Activated naive CD4-positive, alpha-beta T cell treated with anti-CD3 and anti-CD28 coated beads, Interleukin-2, amount 10 ng/mL, durations not matched to agents 7 days and 5 days (primary cell): ENCODE results near the gene ITPR3.

Experiments
- CTCF ChIA-PET: fragments of 350-600 bp; sonication (Branson Sonifier 250); formaldehyde crosslinking; loops from one replicate; lab custom pipeline; 2021; ENCODE audit warnings: antibody characterized with exemption; lab: Charles Lee
- DNase-seq: peaks from one replicate; pipeline ENCODE4 v3.0.0-alpha.2; 2020
- H3K27ac Mint-ChIP-seq: one replicate; pipeline ENCODE4 v1.8.0; 2021; ENCODE audit warnings: mild to moderate bottlenecking, moderate library complexity, mixed read lengths
- H3K27me3 Mint-ChIP-seq: one replicate; pipeline ENCODE4 v1.8.0; 2021; ENCODE audit warnings: mild to moderate bottlenecking, mixed read lengths
- H3K36me3 Mint-ChIP-seq: one replicate; pipeline ENCODE4 v1.8.0; 2021; ENCODE audit warnings: mixed read lengths
- H3K4me1 Mint-ChIP-seq: one replicate; pipeline ENCODE4 v1.8.0; 2021; ENCODE audit warnings: mixed read lengths
- H3K4me3 Mint-ChIP-seq: one replicate; pipeline ENCODE4 v1.8.0; 2021; ENCODE audit warnings: mild to moderate bottlenecking, moderate library complexity, mixed read lengths
- H3K9me3 Mint-ChIP-seq: one replicate; pipeline ENCODE4 v1.8.0; 2021; ENCODE audit warnings: mixed read lengths

The ITPR3 gene

GRCh38 chr6:33742092-33742491, 121.0 kb downstream of the ITPR3 start:
- Mint-ChIP-seq H3K36me3 (no peaks in the 10 kb centered on the region), H3K4me1 (no peaks in the 10 kb centered on the region), H3K9me3 (no peaks in the 10 kb centered on the region), H3K27me3 (peaks cover 49% of the 10 kb centered on the region), H3K27ac (no peak overlapping the region), H3K4me3 (no peak overlapping the region)
- CTCF ChIA-PET: interaction anchor here (0.6 to 15.6 kb wide), 3 partner anchors 25 to 286 kb away, joined by 3 to 144 read pairs (median 20); no protein-coding TSS in a partner anchor
- DNase-seq: no peak

DNA sequence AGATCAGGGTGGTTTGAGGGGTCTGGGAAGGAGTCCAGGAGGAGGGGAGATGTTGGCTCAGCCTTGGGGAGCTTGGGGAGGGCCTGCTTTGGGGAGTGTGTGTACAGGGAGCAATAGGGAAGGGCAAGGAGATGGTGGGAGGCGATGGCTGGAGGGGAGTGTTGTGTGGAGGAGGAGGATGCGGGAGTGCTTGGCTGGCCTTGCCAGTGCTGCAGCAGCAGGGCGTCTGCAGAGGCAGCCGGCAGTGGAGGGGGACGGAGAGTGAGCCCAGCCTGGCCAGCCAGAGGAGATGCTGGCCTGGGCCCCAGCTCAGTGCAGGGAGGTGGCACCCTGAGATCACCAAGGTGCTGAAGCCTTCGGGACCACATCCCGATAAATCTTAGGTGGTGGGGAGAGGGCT, 121.7 kb downstream of the ITPR3 start:
- Mint-ChIP-seq H3K36me3 (no peaks in the 10 kb centered on the region), H3K4me1 (no peaks in the 10 kb centered on the region), H3K4me3 (no peak overlapping the region), H3K27me3 (peaks cover 56% of the 10 kb centered on the region), H3K27ac (no peak overlapping the region), H3K9me3 (no peaks in the 10 kb centered on the region)
- CTCF ChIA-PET: interaction anchor here (0.6 to 15.6 kb wide), 12 partner anchors 8 to 717 kb away, joined by 3 to 144 read pairs (median 4); partner anchors contain the start of gene UQCC2
- no peak for DNase-seq

GRCh38 chr6:33744001-33744848, 123.1 kb downstream of the ITPR3 start:
- CTCF ChIA-PET: interaction anchor here (0.9 to 15.6 kb wide), 18 partner anchors 9 to 413 kb away, joined by 3 to 144 read pairs (median 4); partner anchors contain the start of gene UQCC2
- Mint-ChIP-seq H3K4me1 (no peaks in the 10 kb centered on the region), H3K36me3 (no peaks in the 10 kb centered on the region), H3K4me3 (no peak overlapping the region), H3K27ac (no peak overlapping the region), H3K9me3 (no peaks in the 10 kb centered on the region), H3K27me3 (peaks cover 66% of the 10 kb centered on the region)
- peak; percentile 80 for DNase-seq

DNA sequence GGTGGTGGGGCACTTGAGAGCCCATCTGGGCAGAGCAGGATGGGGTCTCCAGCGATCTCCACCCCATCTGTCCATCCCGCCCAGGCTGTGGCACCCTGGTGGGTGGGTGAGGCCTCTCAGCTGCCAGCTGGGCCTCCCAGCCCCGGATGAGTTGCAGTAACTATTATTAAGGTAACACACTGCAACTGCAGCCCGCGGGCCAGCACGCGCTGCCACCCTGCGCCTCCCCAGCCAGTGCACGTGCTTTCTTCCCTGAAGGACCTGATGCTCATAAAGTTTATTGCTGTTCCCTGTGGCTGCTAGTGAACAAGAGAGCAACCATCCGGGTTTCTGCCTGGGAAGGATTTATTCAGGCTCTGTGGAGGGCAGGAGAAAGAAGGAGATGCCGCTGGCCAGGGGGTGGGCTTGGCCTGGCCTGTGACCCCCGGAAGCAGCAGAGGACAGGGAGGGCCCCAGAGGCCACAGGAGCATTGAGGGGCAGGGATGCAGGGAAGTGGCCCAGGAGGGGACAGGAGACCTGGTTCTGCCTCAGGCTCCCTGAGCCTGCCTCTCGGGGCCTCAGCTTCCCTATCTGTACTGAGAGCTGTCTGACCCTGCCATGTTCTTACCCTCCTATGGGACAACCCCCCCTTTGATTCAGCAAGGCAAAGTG, 123.9 kb downstream of the ITPR3 start:
- Mint-ChIP-seq H3K36me3 (no peaks in the 10 kb centered on the region), H3K4me3 (no peak overlapping the region), H3K27ac (no peak overlapping the region), H3K4me1 (no peaks in the 10 kb centered on the region), H3K27me3 (peaks cover 62% of the 10 kb centered on the region), H3K9me3 (no peaks in the 10 kb centered on the region)
- DNase-seq: no peak
- CTCF ChIA-PET: interaction anchor here (1.2 to 15.6 kb wide), 9 partner anchors 10 to 410 kb away, joined by 3 to 144 read pairs (median 5); partner anchors contain the start of gene UQCC2

DNA sequence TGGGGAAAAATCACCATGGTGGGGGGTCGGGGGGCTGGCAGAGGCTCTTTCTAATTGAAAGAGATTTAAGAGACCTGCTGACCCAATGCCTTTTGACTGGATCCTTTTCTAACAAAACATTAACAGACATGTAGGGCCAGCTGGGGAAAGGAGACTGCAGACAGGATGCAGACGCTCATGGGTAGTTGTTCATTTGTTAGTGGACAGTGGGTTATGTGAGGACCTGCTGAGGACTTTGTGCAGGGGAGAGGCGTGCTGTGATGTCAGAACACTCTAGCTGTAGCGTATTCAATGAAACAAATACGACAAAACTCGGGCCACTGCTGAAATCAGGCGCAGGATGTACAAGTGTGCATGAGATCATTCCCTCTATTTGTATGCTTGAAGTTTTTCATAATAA, 124.4 kb downstream of the ITPR3 start:
- H3K27ac Mint-ChIP-seq: no peak overlapping the region
- H3K4me3 Mint-ChIP-seq: no peak overlapping the region
- H3K36me3 Mint-ChIP-seq: no peaks in the 10 kb centered on the region
- H3K9me3 Mint-ChIP-seq: no peaks in the 10 kb centered on the region
- H3K27me3 Mint-ChIP-seq: peaks cover 57% of the 10 kb centered on the region
- CTCF ChIA-PET: interaction anchor here (1.2 to 15.6 kb wide), 4 partner anchors 22 to 315 kb away, joined by 5 to 144 read pairs (median 24); partner anchors contain the start of gene UQCC2
- H3K4me1 Mint-ChIP-seq: no peaks in the 10 kb centered on the region
- DNase-seq: no peak
